HEK293 (cell line): ENCODE data around the gene COX10.

Experiments
- HOXD13 ChIP-seq: sonication (generic); formaldehyde crosslinking; IDR thresholded peaks from 2 replicates; pipeline ENCODE4 v1.8.0; 2022; ENCODE audit warnings: missing genetic modification reagents, borderline replicate concordance
- KLF9 ChIP-seq: fragments of 450-650 bp; formaldehyde crosslinking; IDR thresholded peaks from 2 replicates; pipeline ENCODE4 v1.5.1; 2016; ENCODE audit warnings: missing biosample characterization, missing genetic modification characterization, low read depth
- TCF7L2 ChIP-seq: IDR thresholded peaks from 2 replicates; pipeline ENCODE4 v1.6.1; 2011; ENCODE audit warnings: low read depth, mild to moderate bottlenecking, inconsistent platforms, low read length, moderate library complexity, borderline replicate concordance
- ZBTB1 ChIP-seq: fragments of 450-650 bp; formaldehyde crosslinking; IDR thresholded peaks from 2 replicates; pipeline ENCODE4 v1.5.1; 2016; ENCODE audit warnings: missing biosample characterization, missing genetic modification characterization
- ZNF133 ChIP-seq: fragments of 450-650 bp; formaldehyde crosslinking; IDR thresholded peaks from 2 replicates; pipeline ENCODE4 v1.5.1; 2016; ENCODE audit warnings: missing biosample characterization, missing genetic modification characterization
- ZNF19 ChIP-seq: fragments of 450-650 bp; formaldehyde crosslinking; IDR thresholded peaks from 2 replicates; pipeline ENCODE4; 2016; ENCODE audit warnings: missing biosample characterization, missing genetic modification characterization, low read depth
- TF ChIP-seq, protein P1 (sequence below): fragments of 450-650 bp; formaldehyde crosslinking; IDR thresholded peaks from 2 replicates; pipeline ENCODE4 v1.5.1; 2016; ENCODE audit warnings: missing biosample characterization, missing genetic modification characterization

DNA sequence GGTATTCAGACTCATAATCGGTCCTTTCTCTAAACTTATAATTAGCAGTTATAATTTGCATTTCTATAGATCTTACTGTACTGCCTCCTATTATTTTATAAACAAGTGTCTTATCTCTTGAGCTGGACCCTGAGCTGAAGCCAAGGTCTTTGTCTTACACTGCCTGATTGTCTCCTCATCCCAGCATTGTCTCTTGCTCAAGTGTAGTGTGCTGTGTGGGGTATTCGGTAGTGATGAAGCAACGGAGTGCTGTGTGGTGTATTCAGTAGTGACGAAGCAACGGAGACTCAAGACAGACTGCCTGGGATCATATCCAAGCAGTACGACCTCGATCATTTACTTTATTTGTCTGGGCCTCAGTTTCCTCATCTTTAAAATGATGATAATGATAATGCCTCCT is 69.3 kb downstream of the COX10 start:
- TF ChIP-seq, protein P1, sequence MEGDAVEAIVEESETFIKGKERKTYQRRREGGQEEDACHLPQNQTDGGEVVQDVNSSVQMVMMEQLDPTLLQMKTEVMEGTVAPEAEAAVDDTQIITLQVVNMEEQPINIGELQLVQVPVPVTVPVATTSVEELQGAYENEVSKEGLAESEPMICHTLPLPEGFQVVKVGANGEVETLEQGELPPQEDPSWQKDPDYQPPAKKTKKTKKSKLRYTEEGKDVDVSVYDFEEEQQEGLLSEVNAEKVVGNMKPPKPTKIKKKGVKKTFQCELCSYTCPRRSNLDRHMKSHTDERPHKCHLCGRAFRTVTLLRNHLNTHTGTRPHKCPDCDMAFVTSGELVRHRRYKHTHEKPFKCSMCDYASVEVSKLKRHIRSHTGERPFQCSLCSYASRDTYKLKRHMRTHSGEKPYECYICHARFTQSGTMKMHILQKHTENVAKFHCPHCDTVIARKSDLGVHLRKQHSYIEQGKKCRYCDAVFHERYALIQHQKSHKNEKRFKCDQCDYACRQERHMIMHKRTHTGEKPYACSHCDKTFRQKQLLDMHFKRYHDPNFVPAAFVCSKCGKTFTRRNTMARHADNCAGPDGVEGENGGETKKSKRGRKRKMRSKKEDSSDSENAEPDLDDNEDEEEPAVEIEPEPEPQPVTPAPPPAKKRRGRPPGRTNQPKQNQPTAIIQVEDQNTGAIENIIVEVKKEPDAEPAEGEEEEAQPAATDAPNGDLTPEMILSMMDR = no peak
- TF ChIP-seq ZNF133 (no peak), KLF9 (tag by site-specific recombination) (no peak), ZNF19 (tag by site-specific recombination) (no peak), ZBTB1 (tag by site-specific recombination) (no peak), HOXD13 (no peak), TCF7L2 (no peak)
